Neural progenitor cell (in vitro differentiated cells): Measurements from ENCODE around the gene KIF5B.
"Not testable (repeated sequence)": the region's sequence is repeated elsewhere in the genome, so short reads cannot be mapped to it uniquely, and the experiment has no call there.

Experiments used
- EZH2 ChIP-seq: fragments of 200-600 bp; sonication (generic); IDR thresholded peaks from 2 replicates; pipeline ENCODE4 v1.6.1; 2017; ENCODE audit warnings: antibody characterized with exemption, mild to moderate bottlenecking, moderate library complexity
- TF ChIP-seq, protein P1 (sequence below): fragments of 200-600 bp; sonication (generic); IDR thresholded peaks from 2 replicates; pipeline ENCODE4 v1.5.1; 2017; ENCODE audit warnings: antibody characterized with exemption, mild to moderate bottlenecking

DNA sequence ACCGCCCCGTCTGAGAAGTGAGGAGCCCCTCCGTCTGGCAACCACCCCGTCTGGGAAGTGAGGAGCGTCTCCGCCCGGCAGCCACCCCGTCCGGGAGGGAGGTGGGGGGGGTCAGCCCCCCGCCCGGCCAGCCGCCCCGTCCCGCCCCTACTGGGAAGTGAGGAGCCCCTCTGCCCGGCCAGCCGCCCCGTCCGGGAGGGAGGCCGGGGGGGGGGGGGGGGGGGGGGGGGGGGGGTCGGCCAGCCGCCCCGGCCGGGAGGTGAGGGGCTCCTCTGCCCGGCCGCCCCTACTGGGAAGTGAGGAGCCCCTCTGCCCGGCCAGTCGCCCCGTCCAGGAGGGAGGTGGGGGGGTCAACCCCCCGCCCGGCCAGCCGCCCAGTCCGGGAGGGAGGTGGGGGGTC is 86.4 kb downstream of the KIF5B start:
- TF ChIP-seq, protein P1, sequence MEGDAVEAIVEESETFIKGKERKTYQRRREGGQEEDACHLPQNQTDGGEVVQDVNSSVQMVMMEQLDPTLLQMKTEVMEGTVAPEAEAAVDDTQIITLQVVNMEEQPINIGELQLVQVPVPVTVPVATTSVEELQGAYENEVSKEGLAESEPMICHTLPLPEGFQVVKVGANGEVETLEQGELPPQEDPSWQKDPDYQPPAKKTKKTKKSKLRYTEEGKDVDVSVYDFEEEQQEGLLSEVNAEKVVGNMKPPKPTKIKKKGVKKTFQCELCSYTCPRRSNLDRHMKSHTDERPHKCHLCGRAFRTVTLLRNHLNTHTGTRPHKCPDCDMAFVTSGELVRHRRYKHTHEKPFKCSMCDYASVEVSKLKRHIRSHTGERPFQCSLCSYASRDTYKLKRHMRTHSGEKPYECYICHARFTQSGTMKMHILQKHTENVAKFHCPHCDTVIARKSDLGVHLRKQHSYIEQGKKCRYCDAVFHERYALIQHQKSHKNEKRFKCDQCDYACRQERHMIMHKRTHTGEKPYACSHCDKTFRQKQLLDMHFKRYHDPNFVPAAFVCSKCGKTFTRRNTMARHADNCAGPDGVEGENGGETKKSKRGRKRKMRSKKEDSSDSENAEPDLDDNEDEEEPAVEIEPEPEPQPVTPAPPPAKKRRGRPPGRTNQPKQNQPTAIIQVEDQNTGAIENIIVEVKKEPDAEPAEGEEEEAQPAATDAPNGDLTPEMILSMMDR, result not testable (repeated sequence)
- not testable (repeated sequence) for TF ChIP-seq EZH2
